Fibroblast of mammary gland (primary cell): Measurements from ENCODE around the gene ODF4.
A peak's percentile ranks its signal among the peaks of the same experiment; 100 is the strongest.
"Not testable (repeated sequence)": the region's sequence is repeated elsewhere in the genome, so short reads cannot be mapped to it uniquely, and the experiment has no call there.

Source experiments
- DNase-seq: peaks from one replicate; pipeline ENCODE4 v3.0.0-alpha.2; 2010; ENCODE audit warnings: low read depth
- H3K4me3 ChIP-seq: 2 replicates; pipeline ENCODE4 v1.5.1; 2011; ENCODE audit warnings: low read depth, mild to moderate bottlenecking, low read length, moderate library complexity; ENCODE audit not compliant: control insufficient read depth
- CTCF ChIP-seq: conservative IDR thresholded peaks from 2 replicates; pipeline ENCODE4 v1.5.1; 2011; ENCODE audit warnings: low read depth, low read length, inconsistent platforms; ENCODE audit not compliant: control insufficient read depth, insufficient read depth

Gene ODF4

GRCh38 chr17:8362651-8363332, 23.2 kb downstream of the ODF4 start:
- no peak overlapping the region for H3K4me3 ChIP-seq
- DNase-seq = peak; percentile 64
- TF ChIP-seq CTCF = no peak

- TF ChIP-seq CTCF = no peak
- DNase-seq = peak; percentile 88
- H3K4me3 ChIP-seq = no peak overlapping the region
Measured at GRCh38 chr17:8365143-8365542, 25.5 kb downstream of the ODF4 start.

GRCh38 chr17:8366231-8366630, 26.6 kb downstream of the ODF4 start:
- no peak overlapping the region for H3K4me3 ChIP-seq
- TF ChIP-seq CTCF = no peak
- DNase-seq = peak; percentile 81

GRCh38 chr17:8368193-8368592, 28.6 kb downstream of the ODF4 start:
- H3K4me3 ChIP-seq = no peak overlapping the region
- no peak for TF ChIP-seq CTCF
- DNase-seq = no peak

- DNase-seq = no peak
- TF ChIP-seq CTCF = no peak
- H3K4me3 ChIP-seq = no peak overlapping the region
Measured at GRCh38 chr17:8369944-8370343, 30.3 kb downstream of the ODF4 start.

GRCh38 chr17:8371786-8372185, 32.1 kb downstream of the ODF4 start:
- H3K4me3 ChIP-seq = no peak overlapping the region
- no peak for TF ChIP-seq CTCF
- DNase-seq = peak; percentile 52

- H3K4me3 ChIP-seq = no peak overlapping the region
- TF ChIP-seq CTCF = no peak
- no peak for DNase-seq
Measured at GRCh38 chr17:8372422-8372821, 32.8 kb downstream of the ODF4 start.

- DNase-seq = not testable (repeated sequence)
Measured at GRCh38 chr17:8373856-8374255, 34.2 kb downstream of the ODF4 start.

More at GRCh38 chr17:8373856-8374255, 34.2 kb downstream of the ODF4 start:
- H3K4me3 ChIP-seq = not testable (repeated sequence)
